Upper lobe of right lung (tissue), 1 donor: ENCODE measurements around the gene PSMD2. TPM values are rescaled to one million over a fixed set of nuclear protein-coding genes. Genes with fewer than 3 reads are reported as not detected.
A peak's percentile ranks its signal among the peaks of the same experiment; 100 is the strongest.

Experiments
- ATAC-seq: fragments of 200-7000 bp; cut with Tn5 transposase; one replicate; pipeline ENCODE4 v1.9.1; 2020; ENCODE audit warnings: mild to moderate bottlenecking, moderate library complexity
- DNase-seq: peaks from one replicate; pipeline ENCODE4 v3.0.0-alpha.2; 2020
- H3K27ac ChIP-seq: fragments of 200-600 bp; one replicate; pipeline ENCODE4 v1.8.0; 2022
- H3K27me3 ChIP-seq: fragments of 200-600 bp; one replicate; pipeline ENCODE4 v1.8.0; 2022; ENCODE audit warnings: mild to moderate bottlenecking
- H3K36me3 ChIP-seq: fragments of 200-600 bp; one replicate; pipeline ENCODE4 v1.8.0; 2022
- H3K4me1 ChIP-seq: fragments of 200-600 bp; one replicate; pipeline ENCODE4 v1.8.0; 2022
- H3K4me3 ChIP-seq: fragments of 200-600 bp; one replicate; pipeline ENCODE4 v1.8.0; 2022; ENCODE audit warnings: mild to moderate bottlenecking
- H3K9me3 ChIP-seq: fragments of 200-600 bp; one replicate; pipeline ENCODE4 v1.8.0; 2022
- CTCF ChIP-seq: fragments of 200-600 bp; IDR thresholded peaks from one replicate; pipeline ENCODE4 v1.8.0; 2022; ENCODE audit warnings: antibody characterized with exemption
- intact Hi-C: fragments of 100-400 bp; cut with DNase I; formaldehyde crosslinking; loops from one replicate; pipeline ENCODE4 v1.11.0; 2022
- total RNA-seq: library from RNA; stranded (reverse); fragmentation: NEBNext Ultra II Directional; extraction: Animal tissue kit (Norgen Biotek cat#: 25700); gene quantifications from one replicate; pipeline ENCODE4 v1.2.1, GENCODE V29; 2021
- donor health status: DM: no; HTN: yes; CAD: no; lungs with severe emphysema.

The PSMD2 gene
- total RNA-seq, 1 donor from 2014 or later, result 152 TPM

- no peak for TF ChIP-seq CTCF
- peaks cover 85% of the 10 kb centered on the region for H3K36me3 ChIP-seq
- no peaks in the 10 kb centered on the region for H3K9me3 ChIP-seq
- peaks cover 54% of the 10 kb centered on the region for H3K4me1 ChIP-seq
- H3K4me3 ChIP-seq, result peak overlapping the region; percentile 29
- intact Hi-C loops, result no loop called here
- no peaks in the 10 kb centered on the region for H3K27me3 ChIP-seq
- peak; percentile 98 for DNase-seq
- ATAC-seq, result peak; percentile 91
- peak overlapping the region; percentile 81 for H3K27ac ChIP-seq
Observed at GRCh38 chr3:184320104-184320445, 21.0 kb downstream of the PSMD2 start.

DNA sequence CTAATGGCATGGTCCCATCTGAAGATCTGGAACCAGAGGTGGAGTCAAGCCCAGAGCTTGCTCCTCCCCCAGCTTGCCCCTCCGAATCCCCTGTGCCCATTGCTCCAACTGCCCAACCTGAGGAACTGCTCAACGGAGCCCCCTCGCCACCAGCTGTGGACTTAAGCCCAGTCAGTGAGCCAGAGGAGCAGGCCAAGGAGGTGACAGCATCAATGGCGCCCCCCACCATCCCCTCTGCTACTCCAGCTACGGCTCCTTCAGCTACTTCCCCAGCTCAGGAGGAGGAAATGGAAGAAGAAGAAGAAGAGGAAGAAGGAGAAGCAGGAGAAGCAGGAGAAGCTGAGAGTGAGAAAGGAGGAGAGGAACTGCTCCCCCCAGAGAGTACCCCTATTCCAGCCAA lies 22.6 kb downstream of the PSMD2 start:
- H3K4me1 ChIP-seq, result peaks cover 47% of the 10 kb centered on the region
- H3K27me3 ChIP-seq, result no peaks in the 10 kb centered on the region
- ATAC-seq, result no peak
- TF ChIP-seq CTCF, result no peak
- H3K36me3 ChIP-seq, result peaks cover 90% of the 10 kb centered on the region
- no peaks in the 10 kb centered on the region for H3K9me3 ChIP-seq
- H3K27ac ChIP-seq, result no peak overlapping the region
- no peak for DNase-seq
- H3K4me3 ChIP-seq, result no peak overlapping the region
- intact Hi-C loops, result no loop called here

- ATAC-seq, result no peak
- H3K36me3 ChIP-seq, result peaks cover 90% of the 10 kb centered on the region
Observed at GRCh38 chr3:184322731-184323487, 23.9 kb downstream of the PSMD2 start.

GRCh38 chr3:184323696-184324095 lies 24.7 kb downstream of the PSMD2 start:
- TF ChIP-seq CTCF, result no peak
- Histone ChIP-seq H3K36me3 (peaks cover 90% of the 10 kb centered on the region), H3K27me3 (no peaks in the 10 kb centered on the region), H3K4me3 (no peak overlapping the region), H3K4me1 (peaks cover 28% of the 10 kb centered on the region), H3K27ac (no peak overlapping the region), H3K9me3 (no peaks in the 10 kb centered on the region)
- intact Hi-C loops, result no loop called here
- no peak for DNase-seq
- ATAC-seq, result no peak

More at GRCh38 chr3:184322731-184323487, 23.9 kb downstream of the PSMD2 start:
- H3K4me1 ChIP-seq, result peaks cover 35% of the 10 kb centered on the region
- no peaks in the 10 kb centered on the region for H3K27me3 ChIP-seq
- peak overlapping the region; percentile 1 for H3K27ac ChIP-seq
- no peak for DNase-seq
- no peak for TF ChIP-seq CTCF
- H3K4me3 ChIP-seq, result no peak overlapping the region
- no peaks in the 10 kb centered on the region for H3K9me3 ChIP-seq
- intact Hi-C loops, result no loop called here

DNA sequence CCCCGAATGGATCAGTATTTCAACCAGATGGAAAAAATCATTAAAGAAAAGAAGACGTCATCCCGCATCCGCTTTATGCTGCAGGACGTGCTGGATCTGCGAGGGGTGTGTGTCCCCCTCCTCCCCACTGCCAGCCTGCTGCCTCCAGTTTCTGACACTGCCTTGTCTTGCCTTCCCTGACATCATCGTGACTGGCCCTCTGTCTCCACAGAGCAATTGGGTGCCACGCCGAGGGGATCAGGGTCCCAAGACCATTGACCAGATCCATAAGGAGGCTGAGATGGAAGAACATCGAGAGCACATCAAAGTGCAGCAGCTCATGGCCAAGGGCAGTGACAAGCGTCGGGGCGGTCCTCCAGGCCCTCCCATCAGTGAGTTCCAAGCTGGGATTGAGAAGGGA lies 26.2 kb downstream of the PSMD2 start:
- Histone ChIP-seq H3K9me3 (no peaks in the 10 kb centered on the region), H3K4me3 (no peak overlapping the region), H3K27me3 (no peaks in the 10 kb centered on the region), H3K4me1 (peaks cover 16% of the 10 kb centered on the region), H3K27ac (no peak overlapping the region), H3K36me3 (peaks cover 100% of the 10 kb centered on the region)
- no peak for TF ChIP-seq CTCF
- DNase-seq (no peak), ATAC-seq (no peak)
- intact Hi-C loops, result no loop called here
